A549 (cell line): ENCODE measurements around the gene AUTS2. TPM values are rescaled to one million over a fixed set of nuclear protein-coding genes. Genes with fewer than 3 reads are reported as not detected.
A peak's percentile ranks its signal among the peaks of the same experiment; 100 is the strongest.

Source experiments
- ATAC-seq, 2 experiments: fragments of 200-7000 bp in 1 of 2; fragments of >200 bp in 1 of 2; cut with Nextera tagmentation in 1 of 2; cut with Tn5 transposase in 1 of 2; 3 replicates each; pipeline versions ENCODE4 v1.8.0 to v1.9.1; 2018 to 2020; ENCODE audit warnings: mild to moderate bottlenecking in 1 of 2, moderate library complexity in 1 of 2
- CTCF ChIA-PET: fragments of 300-600 bp; sonication (Branson Sonifier 250); formaldehyde crosslinking; extraction: SDS; loops from one replicate; lab custom pipeline; 2021; ENCODE audit warnings: antibody characterized with exemption, inconsistent platforms; lab: Yijun Ruan, JAX
- POLR2A ChIA-PET: fragments of 350-600 bp; formaldehyde crosslinking; extraction: SDS; loops from one replicate; lab custom pipeline; 2021; ENCODE audit warnings: antibody characterized with exemption, inconsistent platforms; lab: Yijun Ruan, JAX
- DNase-seq, 2 experiments: peaks; one replicate each; pipeline versions ENCODE4 v3.0.0 to v3.0.0-alpha.2; 2011 to 2016; ENCODE audit warnings: low read depth in 1 of 2, low spot score in 1 of 2
- FAIRE-seq: peaks from 2 replicates; lab custom pipeline; 2011; peaks lifted over from hg19 to GRCh38; lab: Jason Lieb, UNC
- H3K27ac ChIP-seq, 2 experiments: fragments of >200 bp; sonication (Bioruptor Twin); formaldehyde crosslinking; 3 replicates each; pipeline ENCODE4 v1.5.1; 2016 to 2017
- H3K4me1 ChIP-seq: fragments of >200 bp; sonication (Bioruptor Twin); formaldehyde crosslinking; 3 replicates; pipeline ENCODE4 v1.6.1; 2016
- H3K4me2 ChIP-seq: fragments of >200 bp; sonication (Bioruptor Twin); formaldehyde crosslinking; 3 replicates; pipeline ENCODE4 v1.6.1; 2016
- H3K4me3 ChIP-seq: fragments of >200 bp; sonication (Bioruptor Twin); formaldehyde crosslinking; 3 replicates; pipeline ENCODE4 v1.5.1; 2016
- H3K9me3 ChIP-seq: fragments of >200 bp; sonication (Bioruptor Twin); formaldehyde crosslinking; 3 replicates; pipeline ENCODE4 v1.6.1; 2016
- CBX2 ChIP-seq: fragments of 200-600 bp; sonication (generic); IDR thresholded peaks from 2 replicates; pipeline ENCODE4 v1.6.1; 2016; ENCODE audit warnings: low read depth, mild to moderate bottlenecking, borderline replicate concordance
- CBX8 ChIP-seq: fragments of 200-600 bp; sonication (generic); IDR thresholded peaks from 2 replicates; pipeline ENCODE4 v1.6.1; 2016
- CHD2 ChIP-seq: fragments of 150-350 bp; IDR thresholded peaks from 2 replicates; pipeline ENCODE4 v1.6.1; 2014; ENCODE audit warnings: low read length; ENCODE audit not compliant: partially characterized antibody
- EP300 ChIP-seq, 2 experiments: fragments of >200 bp; sonication (Bioruptor Twin); formaldehyde crosslinking; IDR thresholded peaks; 2 replicates in 1 of 2; 3 replicates in 1 of 2; pipeline ENCODE4 v1.6.1; 2016 to 2017
- ESRRA ChIP-seq: fragments of 150-350 bp; IDR thresholded peaks from 2 replicates; pipeline ENCODE4 v1.6.1; 2014; ENCODE audit warnings: mild to moderate bottlenecking, low read length, borderline replicate concordance
- FOSL2 ChIP-seq, 2 experiments: fragments of 450-650 bp in 1 of 2; fragments of >200 bp in 1 of 2; sonication (Bioruptor Twin) in 1 of 2; formaldehyde crosslinking; IDR thresholded peaks; 2 replicates each; pipeline versions ENCODE4 v1.5.0 to v1.6.1; 2016 to 2020; ENCODE audit warnings: mild to moderate bottlenecking in 1 of 2, moderate library complexity in 1 of 2
- HDAC2 ChIP-seq: fragments of 200-600 bp; sonication (generic); IDR thresholded peaks from 2 replicates; pipeline ENCODE4 v1.6.1; 2016
- JUN ChIP-seq, 2 experiments: fragments of >200 bp; sonication (Bioruptor Twin); formaldehyde crosslinking; IDR thresholded peaks; 2 replicates in 1 of 2; 3 replicates in 1 of 2; pipeline ENCODE4 v1.6.1; 2016 to 2017
- KDM1A ChIP-seq: fragments of 200-600 bp; sonication (generic); IDR thresholded peaks from 2 replicates; pipeline ENCODE4 v1.6.1; 2016; ENCODE audit warnings: low read depth, mild to moderate bottlenecking
- KDM5A ChIP-seq: fragments of 200-600 bp; sonication (generic); IDR thresholded peaks from 2 replicates; pipeline ENCODE4 v1.6.1; 2016; ENCODE audit warnings: antibody characterized with exemption, mild to moderate bottlenecking
- NR3C1 ChIP-seq: fragments of >200 bp; sonication (Bioruptor Twin); formaldehyde crosslinking; IDR thresholded peaks from 3 replicates; pipeline ENCODE4 v1.6.1; 2017
- PHF8 ChIP-seq: fragments of 200-600 bp; sonication (generic); IDR thresholded peaks from 2 replicates; pipeline ENCODE4 v1.6.1; 2016; ENCODE audit warnings: low read depth, mild to moderate bottlenecking, antibody characterized with exemption, moderate library complexity, borderline replicate concordance
- RAD21 ChIP-seq, 2 experiments: fragments of >200 bp in 1 of 2; sonication (Bioruptor Twin) in 1 of 2; formaldehyde crosslinking in 1 of 2; IDR thresholded peaks in 1 of 2; conservative IDR thresholded peaks in 1 of 2; 2 replicates in 1 of 2; 3 replicates in 1 of 2; pipeline ENCODE4 v1.6.1; 2012 to 2018; ENCODE audit warnings: inconsistent platforms in 1 of 2
- RARB ChIP-seq: fragments of 250-450 bp; sonication (Bioruptor Pico); IDR thresholded peaks from 2 replicates; pipeline ENCODE4 v1.8.0; 2021; ENCODE audit warnings: mild to moderate bottlenecking, moderate library complexity
- TFCP2L1 ChIP-seq: fragments of 250-450 bp; sonication (Bioruptor Pico); IDR thresholded peaks from 2 replicates; pipeline ENCODE4 v1.5.0; 2021; ENCODE audit warnings: mild to moderate bottlenecking
- whole genome bisulfite sequencing: methylation state at CpG from one replicate; pipeline ENCODE4 v1.1.6; 2017; ENCODE audit errors: missing lambda C conversion rate; 5-methylcytosine and 5-hydroxymethylcytosine counted together
- polyA plus RNA-seq, 4 experiments: library from polyadenylated mRNA; depleted of rRNA in 3 of 4; stranded (reverse); fragments of >200 nt; fragmentation: RNase III in 1 of 4; extraction: RNeasy Plus Mini Kit Qiagen cat#74134 plus additional on column Dnase treatment in 1 of 4; gene quantifications; 2 replicates in 3 of 4; 3 replicates in 1 of 4; pipeline ENCODE4 v1.2.3, GENCODE V29; 2011 to 2017
- TF ChIP-seq, protein P1 (sequence below): fragments of 200-600 bp; sonication (generic); IDR thresholded peaks from 2 replicates; pipeline ENCODE4 v1.6.1; 2016; ENCODE audit warnings: antibody characterized with exemption, mild to moderate bottlenecking, moderate library complexity
- TF ChIP-seq, protein P2 (sequence below): fragments of 250-450 bp; sonication (Bioruptor Pico); IDR thresholded peaks from 2 replicates; pipeline ENCODE4 v1.5.0; 2021; ENCODE audit warnings: mild to moderate bottlenecking, moderate library complexity, borderline replicate concordance
- TF ChIP-seq, protein P3 (sequence below): IDR thresholded peaks from 2 replicates; pipeline ENCODE4 v1.6.1; 2012
- TF ChIP-seq, protein P4 (sequence below): fragments of 450-650 bp; IDR thresholded peaks from 2 replicates; pipeline ENCODE4 v1.6.1; 2014; ENCODE audit warnings: antibody characterized with exemption

AUTS2 gene
- polyA plus RNA-seq, 2 of the 4 experiments (the other 2 are of a cell fraction), result 1.6 to 3.6 TPM

DNA sequence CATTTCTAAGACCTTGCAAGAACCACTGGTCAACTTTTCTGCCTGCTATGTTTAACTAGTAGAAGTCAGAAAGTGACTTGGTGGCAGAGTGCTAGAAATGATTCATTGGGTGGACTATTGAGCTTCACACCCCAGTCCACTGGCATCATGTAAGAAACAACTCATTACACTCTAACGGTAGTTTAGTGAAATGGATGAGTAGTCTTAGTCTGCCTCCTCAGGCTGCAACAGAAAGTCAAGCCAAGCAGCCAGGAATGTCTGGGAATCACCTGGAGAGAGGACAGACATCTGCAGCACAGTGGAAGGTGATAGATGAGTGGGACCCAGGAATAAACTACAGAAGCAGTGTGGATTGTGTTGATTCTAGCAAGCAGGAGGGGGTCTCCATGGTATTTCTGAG, 125.4 kb downstream of the AUTS2 start:
- no peak for DNase-seq
- 12% methylated on average over 1 of the region's 1 CpG for WGBS
- H3K27ac ChIP-seq, result no peak overlapping the region
- peak overlapping the region; percentile 15; the same call in 1 of the 3 replicates for H3K4me2 ChIP-seq
- FAIRE-seq, result no peak
- peaks cover 19% of the 10 kb centered on the region for H3K4me1 ChIP-seq
- TF ChIP-seq, protein P1, sequence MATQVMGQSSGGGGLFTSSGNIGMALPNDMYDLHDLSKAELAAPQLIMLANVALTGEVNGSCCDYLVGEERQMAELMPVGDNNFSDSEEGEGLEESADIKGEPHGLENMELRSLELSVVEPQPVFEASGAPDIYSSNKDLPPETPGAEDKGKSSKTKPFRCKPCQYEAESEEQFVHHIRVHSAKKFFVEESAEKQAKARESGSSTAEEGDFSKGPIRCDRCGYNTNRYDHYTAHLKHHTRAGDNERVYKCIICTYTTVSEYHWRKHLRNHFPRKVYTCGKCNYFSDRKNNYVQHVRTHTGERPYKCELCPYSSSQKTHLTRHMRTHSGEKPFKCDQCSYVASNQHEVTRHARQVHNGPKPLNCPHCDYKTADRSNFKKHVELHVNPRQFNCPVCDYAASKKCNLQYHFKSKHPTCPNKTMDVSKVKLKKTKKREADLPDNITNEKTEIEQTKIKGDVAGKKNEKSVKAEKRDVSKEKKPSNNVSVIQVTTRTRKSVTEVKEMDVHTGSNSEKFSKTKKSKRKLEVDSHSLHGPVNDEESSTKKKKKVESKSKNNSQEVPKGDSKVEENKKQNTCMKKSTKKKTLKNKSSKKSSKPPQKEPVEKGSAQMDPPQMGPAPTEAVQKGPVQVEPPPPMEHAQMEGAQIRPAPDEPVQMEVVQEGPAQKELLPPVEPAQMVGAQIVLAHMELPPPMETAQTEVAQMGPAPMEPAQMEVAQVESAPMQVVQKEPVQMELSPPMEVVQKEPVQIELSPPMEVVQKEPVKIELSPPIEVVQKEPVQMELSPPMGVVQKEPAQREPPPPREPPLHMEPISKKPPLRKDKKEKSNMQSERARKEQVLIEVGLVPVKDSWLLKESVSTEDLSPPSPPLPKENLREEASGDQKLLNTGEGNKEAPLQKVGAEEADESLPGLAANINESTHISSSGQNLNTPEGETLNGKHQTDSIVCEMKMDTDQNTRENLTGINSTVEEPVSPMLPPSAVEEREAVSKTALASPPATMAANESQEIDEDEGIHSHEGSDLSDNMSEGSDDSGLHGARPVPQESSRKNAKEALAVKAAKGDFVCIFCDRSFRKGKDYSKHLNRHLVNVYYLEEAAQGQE, result no peak
- TF ChIP-seq CBX2, result no peak
- no peak for TF ChIP-seq CBX8
- TF ChIP-seq ESRRA, result no peak
- 0 out of 5 replicates have a peak, but pooled peaks of 1 of the 2 experiments have one; percentile 5 for TF ChIP-seq RAD21 (conservative IDR thresholded peaks at IDR 0.05 in 1 of 2, IDR thresholded peaks at IDR 0.05 in 1 of 2)
- POLR2A ChIA-PET, result no interaction called here
- peak in 1 of 2 experiments; percentile 55; a peak in 1 of 6 replicates for ATAC-seq
- CTCF ChIA-PET, result interaction anchor here (1.4 kb wide), 1 partner anchor 34 kb away, joined by 4 read pairs; no protein-coding TSS in a partner anchor
- no peak overlapping the region for H3K4me3 ChIP-seq
- no peaks in the 10 kb centered on the region for H3K9me3 ChIP-seq

DNA sequence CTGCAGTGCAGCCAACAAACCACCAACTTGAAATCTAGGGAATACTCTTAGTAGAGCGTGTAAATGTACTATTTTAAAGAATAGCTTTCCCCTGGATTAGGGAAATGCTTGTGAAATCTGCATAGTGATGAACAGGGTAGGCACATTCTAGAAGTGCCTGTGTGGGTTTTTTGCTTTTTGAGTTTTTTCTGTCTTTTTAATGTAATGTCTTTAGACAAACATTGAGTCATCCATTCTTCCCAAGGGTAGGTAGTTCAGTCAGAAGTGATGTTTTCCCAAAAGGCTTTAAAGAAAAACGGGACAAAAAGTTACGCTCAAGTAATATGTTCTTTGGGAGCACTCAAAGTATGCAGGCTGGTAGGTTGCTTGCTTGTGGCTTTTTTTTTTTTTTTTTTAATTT, 130.0 kb downstream of the AUTS2 start:
- FAIRE-seq, result no peak
- 44% methylated on average over 3 of the region's 3 CpGs for WGBS
- ATAC-seq, result no peak
- DNase-seq, result no peak
- POLR2A ChIA-PET, result no interaction called here
- Histone ChIP-seq H3K4me2 (peak overlapping the region; percentile 57), H3K9me3 (no peaks in the 10 kb centered on the region), H3K4me3 (no peak overlapping the region), H3K27ac (no peak overlapping the region), H3K4me1 (peaks cover 36% of the 10 kb centered on the region)
- CTCF ChIA-PET, result interaction anchor here (0.6 kb wide), 2 partner anchors 21 to 846 kb away, joined by 3 read pairs; no protein-coding TSS in a partner anchor
- TF ChIP-seq FOSL2 (IDR thresholded peaks at IDR 0.05) (no peak), FOSL2 (CRISPR knock-in tag; IDR thresholded peaks at IDR 0.05) (no peak), HDAC2 (no peak), KDM5A (no peak), PHF8 (no peak), EP300 (IDR thresholded peaks at IDR 0.05) (no peak), TFCP2L1 (CRISPR knock-in tag) (no peak), RARB (CRISPR knock-in tag) (no peak), JUN (IDR thresholded peaks at IDR 0.05) (no peak), CHD2 (no peak), KDM1A (no peak), NR3C1 (no peak)
- TF ChIP-seq, protein P2, sequence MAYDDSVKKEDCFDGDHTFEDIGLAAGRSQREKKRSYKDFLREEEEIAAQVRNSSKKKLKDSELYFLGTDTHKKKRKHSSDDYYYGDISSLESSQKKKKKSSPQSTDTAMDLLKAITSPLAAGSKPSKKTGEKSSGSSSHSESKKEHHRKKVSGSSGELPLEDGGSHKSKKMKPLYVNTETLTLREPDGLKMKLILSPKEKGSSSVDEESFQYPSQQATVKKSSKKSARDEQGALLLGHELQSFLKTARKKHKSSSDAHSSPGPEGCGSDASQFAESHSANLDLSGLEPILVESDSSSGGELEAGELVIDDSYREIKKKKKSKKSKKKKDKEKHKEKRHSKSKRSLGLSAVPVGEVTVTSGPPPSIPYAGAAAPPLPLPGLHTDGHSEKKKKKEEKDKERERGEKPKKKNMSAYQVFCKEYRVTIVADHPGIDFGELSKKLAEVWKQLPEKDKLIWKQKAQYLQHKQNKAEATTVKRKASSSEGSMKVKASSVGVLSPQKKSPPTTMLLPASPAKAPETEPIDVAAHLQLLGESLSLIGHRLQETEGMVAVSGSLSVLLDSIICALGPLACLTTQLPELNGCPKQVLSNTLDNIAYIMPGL (CRISPR knock-in tag), result no peak
- TF ChIP-seq, protein P3, sequence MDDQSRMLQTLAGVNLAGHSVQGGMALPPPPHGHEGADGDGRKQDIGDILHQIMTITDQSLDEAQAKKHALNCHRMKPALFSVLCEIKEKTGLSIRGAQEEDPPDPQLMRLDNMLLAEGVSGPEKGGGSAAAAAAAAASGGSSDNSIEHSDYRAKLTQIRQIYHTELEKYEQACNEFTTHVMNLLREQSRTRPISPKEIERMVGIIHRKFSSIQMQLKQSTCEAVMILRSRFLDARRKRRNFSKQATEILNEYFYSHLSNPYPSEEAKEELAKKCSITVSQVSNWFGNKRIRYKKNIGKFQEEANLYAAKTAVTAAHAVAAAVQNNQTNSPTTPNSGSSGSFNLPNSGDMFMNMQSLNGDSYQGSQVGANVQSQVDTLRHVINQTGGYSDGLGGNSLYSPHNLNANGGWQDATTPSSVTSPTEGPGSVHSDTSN, result no peak
- TF ChIP-seq, protein P4, sequence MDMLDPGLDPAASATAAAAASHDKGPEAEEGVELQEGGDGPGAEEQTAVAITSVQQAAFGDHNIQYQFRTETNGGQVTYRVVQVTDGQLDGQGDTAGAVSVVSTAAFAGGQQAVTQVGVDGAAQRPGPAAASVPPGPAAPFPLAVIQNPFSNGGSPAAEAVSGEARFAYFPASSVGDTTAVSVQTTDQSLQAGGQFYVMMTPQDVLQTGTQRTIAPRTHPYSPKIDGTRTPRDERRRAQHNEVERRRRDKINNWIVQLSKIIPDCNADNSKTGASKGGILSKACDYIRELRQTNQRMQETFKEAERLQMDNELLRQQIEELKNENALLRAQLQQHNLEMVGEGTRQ, result no peak
